ENCODE results near the gene KLF5.

KLF5 gene

DNA sequence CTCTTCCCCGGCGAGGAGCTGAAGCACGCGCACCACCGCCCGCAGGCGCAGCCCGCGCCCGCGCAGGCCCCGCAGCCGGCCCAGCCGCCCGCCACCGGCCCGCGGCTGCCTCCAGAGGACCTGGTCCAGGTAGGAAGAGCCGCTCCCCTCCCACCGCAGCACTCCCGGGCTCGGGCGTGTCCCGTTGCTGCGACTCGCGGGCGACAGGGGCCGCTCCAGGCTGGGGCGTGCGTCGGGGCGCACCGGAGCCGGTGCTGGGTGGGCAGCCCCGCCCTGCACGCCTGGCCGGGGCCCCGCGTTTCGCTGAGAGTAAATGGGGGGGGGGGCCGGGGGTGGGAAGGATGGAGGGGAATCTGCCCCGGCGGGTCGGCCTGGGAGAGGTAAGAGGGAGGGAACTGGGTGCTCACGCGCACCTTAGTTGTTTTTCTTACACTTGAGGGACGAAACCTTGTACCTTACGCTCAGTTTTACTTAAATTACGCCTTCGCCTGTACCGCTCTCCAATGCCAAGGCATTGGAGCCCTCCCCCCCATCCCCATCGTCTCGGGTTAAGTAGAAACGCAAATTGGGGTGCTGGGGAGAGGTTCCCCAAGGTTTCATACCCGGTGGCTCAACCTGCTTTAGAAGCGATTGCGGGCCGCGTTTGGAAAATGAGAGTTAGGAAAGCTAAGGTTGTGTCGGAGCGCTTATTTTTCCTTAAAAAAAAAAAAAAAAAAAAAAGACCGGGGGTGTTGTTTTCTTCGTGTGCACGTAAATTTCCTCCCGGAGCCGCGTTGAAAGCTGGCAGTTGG is 850 bp downstream of the KLF5 start:
- DNase-seq (ENCODE audit: low read depth), result no peak

DNA sequence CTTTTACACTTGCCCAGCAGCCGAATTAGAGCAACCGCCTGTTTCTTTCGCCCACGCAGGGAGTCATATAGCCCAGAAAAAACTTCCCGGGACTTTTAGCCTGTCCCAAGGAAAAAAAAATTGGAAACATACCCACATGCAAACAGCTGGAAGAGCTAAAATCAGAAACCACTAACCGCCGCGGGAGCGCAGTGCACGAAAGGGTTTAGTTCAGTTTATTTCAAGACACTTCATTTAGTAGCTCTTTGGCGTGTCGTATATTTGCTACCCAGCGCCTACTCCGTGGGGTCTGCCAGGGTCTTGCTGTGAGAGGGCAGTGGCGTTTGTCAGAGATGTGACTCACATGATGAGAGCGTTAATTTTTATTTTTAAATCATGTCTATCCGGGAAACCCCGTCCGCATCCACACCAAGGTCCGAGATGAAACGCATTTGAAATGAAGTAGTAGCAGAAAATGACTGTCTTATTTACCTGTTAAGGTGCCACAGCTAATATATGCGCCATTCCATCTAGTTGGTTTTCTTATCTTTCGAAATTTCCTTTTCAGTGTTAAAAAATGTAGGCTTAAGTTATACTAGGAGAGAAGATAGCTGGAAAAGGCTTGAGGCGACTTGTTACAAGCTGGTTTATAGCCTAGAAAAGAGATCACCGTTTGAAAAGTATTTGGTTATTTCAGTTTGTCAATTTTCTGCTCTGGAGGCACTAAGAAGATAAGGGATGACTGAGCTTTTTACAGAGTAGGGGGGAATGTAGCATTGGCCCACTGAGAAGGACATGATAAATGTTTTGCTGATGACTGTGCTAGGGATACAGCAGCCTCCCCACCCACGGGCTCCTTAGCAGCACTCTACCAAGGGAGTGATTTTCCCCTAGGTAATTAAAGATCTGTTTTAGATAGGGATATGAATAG is 1.7 kb downstream of the KLF5 start:
- DNase-seq (ENCODE audit: low read depth), result no peak

DNA sequence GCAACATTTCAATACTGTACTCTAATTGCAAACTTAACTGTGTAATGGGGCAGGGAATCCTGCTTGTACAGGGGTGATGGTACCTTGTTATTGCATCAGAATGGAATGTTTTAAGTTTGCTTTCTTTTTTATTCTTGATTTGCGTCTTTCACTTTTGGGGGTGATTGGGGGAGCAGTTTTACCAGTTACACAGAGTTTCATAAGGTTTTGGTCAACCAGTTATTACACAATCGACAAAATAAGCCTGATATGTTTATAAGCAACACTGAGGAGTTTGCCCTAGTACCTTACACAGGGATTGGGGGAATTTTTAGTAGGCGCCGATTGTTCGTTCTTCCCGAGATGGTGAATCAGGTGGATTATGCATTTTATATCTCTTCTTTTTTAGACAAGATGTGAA is 2.7 kb downstream of the KLF5 start:
- DNase-seq (ENCODE audit: low read depth), result no peak

DNA sequence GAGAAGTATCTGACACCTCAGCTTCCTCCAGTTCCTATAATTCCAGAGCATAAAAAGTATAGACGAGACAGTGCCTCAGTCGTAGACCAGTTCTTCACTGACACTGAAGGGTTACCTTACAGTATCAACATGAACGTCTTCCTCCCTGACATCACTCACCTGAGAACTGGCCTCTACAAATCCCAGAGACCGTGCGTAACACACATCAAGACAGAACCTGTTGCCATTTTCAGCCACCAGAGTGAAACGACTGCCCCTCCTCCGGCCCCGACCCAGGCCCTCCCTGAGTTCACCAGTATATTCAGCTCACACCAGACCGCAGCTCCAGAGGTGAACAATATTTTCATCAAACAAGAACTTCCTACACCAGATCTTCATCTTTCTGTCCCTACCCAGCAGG is 3.1 kb downstream of the KLF5 start:
- DNase-seq (ENCODE audit: low read depth), result no peak

DNA sequence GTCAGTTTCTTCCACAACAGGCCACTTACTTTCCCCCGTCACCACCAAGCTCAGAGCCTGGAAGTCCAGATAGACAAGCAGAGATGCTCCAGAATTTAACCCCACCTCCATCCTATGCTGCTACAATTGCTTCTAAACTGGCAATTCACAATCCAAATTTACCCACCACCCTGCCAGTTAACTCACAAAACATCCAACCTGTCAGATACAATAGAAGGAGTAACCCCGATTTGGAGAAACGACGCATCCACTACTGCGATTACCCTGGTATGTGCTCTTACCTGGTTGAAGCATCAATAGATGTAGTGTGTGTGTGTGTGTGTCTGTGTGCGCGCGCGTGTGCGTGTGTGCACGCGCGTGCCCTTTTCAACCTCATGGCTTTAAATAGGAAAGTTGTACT is 3.7 kb downstream of the KLF5 start:
- DNase-seq (ENCODE audit: low read depth), result no peak

DNA sequence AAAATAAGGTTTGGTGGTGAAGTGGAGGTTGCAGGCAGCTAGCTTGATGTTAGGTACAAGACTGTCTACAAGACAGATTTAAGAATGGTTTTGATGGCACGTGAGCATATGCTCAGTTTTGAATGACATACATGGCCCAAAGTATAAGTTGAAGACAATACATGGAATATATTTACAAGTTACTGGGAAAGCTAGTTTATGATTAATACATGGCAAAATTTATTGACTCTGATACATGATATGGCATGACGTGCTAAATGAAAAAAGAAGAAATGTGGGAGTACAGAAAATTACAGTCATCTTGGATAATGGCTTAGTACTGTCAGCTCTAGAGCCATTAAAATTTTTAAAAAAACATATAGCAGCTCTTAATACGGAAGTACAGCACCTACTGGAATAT is 4.4 kb downstream of the KLF5 start:
- no peak for DNase-seq (ENCODE audit: low read depth)

DNA sequence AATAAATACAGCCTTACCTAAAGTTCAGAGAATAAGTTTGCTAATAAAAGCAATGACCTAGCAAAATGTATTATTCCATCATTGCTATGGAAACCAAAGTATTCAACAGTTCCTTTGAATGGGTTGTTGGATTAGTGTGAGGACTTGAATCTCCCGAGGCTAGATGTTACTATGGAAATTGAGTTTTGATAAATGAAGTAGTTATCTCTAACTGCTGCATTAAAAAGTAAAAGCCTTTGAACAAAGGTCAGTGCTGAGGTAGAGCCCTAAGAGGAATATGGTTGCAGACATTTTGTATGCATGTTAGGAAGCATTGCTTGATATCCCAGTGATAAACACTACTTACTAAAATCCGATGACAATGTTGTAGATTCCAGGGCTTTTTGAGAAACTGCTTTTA is 6.2 kb downstream of the KLF5 start:
- DNase-seq (ENCODE audit: low read depth), result no peak

DNA sequence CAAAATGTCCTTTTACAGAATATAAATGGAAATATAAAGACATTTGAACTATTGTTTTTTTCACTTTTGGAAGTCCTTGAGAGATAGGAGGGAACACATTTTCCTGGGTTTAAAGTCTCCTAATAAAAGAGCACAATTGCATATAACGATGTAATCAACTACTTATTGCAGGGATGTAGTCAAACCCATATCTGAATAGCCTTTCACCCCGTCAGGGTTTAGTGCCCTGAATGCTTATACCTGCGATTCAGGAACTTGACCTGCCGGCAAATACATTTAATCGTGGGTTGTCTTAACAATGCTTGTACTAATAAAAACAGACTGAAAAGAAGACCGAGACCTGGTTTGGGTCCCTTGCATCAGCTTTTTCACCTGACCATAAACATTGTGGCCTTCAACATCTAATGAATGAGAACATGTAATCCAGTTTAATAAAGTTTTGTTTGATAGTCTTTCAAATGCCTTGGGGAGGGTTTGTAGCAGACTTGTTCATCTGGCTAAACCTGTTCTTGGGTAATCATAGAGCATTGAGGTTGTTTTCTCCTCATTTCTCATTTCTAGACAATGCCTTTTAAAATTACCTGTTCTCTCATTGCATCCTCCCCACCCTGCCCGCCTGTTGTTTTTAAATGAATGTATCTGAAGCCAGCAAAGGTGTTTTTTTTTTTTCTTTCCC is 7.0 kb downstream of the KLF5 start:
- DNase-seq (ENCODE audit: low read depth), result no peak

DNA sequence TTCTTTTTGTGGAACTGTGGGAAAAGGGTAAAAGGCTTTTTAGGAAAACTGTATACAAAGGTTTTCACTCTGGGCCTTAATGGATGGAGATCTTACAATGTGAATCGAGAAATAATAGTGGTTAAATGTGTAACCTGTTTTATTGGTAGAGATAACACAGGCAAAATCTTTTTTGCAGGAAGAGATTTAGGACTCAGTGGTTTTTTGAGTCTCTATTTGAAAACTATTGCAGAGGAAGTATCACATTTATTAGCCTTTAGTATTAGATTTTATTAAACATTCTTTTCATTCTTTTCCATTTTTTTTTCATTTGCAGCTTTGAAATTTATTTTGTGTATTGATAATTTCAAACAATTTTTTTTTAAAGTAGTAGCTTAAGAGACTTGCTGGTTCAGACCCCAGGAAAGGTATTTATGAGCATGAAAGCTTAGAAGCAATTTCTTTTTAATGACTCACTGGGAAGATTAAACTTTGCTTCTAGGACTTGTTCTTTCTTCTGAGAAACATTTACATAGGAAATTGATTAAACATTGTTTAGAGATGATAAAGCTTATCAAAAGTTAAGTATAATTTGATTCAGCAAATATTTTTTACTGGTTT is 10.5 kb downstream of the KLF5 start:
- no peak for DNase-seq (ENCODE audit: low read depth)

DNA sequence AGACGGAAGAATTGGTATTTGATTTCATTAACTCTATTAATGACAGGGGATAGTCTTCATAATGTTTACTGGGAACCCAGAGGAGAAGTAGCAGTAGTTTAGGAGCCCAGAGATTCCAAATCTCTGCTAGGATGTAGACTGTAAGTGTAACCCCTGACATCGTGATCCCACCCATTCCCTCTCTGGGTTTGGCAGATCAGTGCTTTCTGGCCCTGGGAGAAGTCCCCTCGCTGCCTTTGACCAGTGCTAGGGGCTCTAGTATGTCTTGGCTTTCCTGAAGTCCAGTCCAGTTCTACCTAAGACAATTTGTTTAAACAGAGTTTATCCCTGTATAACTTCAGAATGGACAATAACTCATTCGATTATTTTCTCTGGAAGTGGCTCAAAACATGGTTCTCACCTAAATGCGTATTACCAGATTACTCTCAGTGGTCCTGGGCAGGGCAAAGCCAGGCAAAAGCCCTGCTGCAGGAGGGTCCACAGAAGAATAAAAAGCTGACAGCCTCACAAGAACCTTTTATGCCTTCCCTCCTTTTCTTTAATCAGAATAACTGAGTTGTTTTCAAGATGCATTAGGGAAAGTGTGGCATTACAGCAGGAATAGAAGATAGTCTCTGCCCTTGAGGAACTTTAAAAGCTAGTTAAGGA is 11.8 kb downstream of the KLF5 start:
- no peak for DNase-seq (ENCODE audit: low read depth)

DNA sequence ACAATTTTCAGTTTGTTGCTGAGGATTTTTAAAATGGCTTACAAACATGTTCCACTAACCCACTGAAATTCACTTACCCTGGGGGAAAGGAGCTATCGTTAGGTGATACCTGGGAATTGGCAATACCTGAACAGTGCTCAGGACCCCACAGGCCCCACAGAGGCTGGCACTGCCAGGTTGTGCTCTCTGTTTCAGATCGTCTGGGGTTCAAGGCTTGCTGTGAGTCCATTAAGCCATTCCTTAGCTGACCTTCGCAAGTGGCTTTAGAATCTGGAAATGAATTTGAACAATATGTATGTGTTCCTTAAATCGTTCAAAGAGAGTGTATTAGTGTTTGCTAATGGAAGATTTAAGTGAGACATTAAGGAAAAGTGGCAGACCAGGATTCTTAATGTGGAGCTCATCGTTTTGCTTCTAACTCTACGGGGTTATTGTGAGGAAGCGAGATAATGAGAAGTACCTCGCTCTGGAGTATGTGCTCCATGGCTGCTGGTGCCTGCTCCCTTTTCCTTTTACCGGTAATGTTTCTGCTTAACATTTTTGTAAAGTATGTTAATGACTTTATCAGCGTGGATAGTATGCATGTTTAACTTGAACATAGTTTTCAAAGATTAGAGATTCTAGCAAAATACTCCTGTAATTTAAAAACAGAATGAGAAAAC is 13.6 kb downstream of the KLF5 start:
- no peak for DNase-seq (ENCODE audit: low read depth)

DNA sequence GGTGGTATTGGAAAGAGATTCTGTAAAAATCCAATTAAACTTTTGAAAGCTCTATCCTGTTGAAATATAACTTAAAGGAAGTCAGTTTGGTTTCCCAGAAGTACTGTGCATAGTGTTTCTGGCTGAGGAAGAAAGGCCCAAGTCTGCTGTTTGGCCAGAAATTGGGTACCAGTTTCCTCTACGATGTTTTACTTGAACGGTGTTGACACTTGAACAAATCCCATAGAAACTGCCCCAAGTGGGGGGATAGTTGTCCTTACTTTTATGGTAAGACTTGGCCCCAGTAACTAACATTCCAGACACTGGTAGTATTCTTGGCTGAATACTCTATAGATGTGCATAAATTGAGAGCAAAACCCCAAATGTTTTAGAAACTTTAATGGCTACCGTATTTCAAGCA is 14.2 kb downstream of the KLF5 start:
- no peak for DNase-seq (ENCODE audit: low read depth)

DNA sequence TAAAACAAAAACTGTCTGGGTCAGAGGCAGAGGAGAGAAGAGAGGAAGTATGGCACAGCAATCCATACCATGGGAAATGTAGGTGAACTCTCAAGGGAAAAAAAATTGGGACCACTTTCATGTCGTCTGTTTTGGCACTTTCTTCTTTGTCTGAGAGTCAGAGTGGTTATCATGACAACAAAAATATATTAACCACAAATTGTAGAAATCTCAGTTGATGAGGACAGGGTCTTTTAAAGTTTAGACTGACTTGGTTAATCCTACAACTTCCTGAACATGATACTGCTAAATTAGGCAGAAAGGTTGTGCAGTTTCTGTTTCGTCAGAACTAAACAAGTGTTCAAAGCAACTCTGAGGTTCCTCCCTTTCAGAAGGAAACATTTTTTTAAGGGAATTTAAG is 15.2 kb downstream of the KLF5 start:
- DNase-seq (ENCODE audit: low read depth), result no peak

DNA sequence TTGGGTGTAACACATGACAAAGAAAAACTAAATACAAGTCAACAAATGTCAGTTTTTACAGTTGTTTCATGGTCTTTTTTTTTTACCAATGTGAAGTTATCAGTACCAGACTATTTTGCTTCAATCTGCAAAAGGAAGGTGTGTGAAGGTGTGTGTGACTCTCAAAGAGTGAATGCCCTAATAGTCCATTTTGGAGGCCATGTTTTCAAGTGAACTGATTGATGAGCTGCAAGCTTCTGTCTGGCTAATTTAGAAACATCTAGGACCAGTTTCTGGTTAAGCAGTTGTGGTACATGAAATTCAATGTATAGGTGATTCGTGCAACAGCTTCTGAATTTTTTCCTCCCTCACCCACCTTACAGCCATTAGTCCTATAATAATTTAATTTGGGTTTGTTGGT is 16.1 kb downstream of the KLF5 start:
- DNase-seq (ENCODE audit: low read depth), result no peak

DNA sequence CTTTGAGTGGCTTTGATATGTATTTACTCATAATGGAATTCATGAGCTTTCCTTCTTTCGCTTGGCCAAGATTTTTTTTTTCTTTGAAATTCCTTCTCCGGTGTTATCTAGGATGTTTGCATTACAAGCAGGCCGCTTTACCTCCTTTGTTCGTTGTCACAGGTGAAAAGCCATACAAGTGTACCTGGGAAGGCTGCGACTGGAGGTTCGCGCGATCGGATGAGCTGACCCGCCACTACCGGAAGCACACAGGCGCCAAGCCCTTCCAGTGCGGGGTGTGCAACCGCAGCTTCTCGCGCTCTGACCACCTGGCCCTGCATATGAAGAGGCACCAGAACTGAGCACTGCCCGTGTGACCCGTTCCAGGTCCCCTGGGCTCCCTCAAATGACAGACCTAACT is 16.7 kb downstream of the KLF5 start:
- no peak for DNase-seq (ENCODE audit: low read depth)

DNA sequence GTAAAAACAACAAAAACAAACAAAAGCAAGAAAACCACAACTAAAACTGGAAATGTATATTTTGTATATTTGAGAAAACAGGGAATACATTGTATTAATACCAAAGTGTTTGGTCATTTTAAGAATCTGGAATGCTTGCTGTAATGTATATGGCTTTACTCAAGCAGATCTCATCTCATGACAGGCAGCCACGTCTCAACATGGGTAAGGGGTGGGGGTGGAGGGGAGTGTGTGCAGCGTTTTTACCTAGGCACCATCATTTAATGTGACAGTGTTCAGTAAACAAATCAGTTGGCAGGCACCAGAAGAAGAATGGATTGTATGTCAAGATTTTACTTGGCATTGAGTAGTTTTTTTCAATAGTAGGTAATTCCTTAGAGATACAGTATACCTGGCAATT is 17.1 kb downstream of the KLF5 start:
- no peak for DNase-seq (ENCODE audit: low read depth)

DNA sequence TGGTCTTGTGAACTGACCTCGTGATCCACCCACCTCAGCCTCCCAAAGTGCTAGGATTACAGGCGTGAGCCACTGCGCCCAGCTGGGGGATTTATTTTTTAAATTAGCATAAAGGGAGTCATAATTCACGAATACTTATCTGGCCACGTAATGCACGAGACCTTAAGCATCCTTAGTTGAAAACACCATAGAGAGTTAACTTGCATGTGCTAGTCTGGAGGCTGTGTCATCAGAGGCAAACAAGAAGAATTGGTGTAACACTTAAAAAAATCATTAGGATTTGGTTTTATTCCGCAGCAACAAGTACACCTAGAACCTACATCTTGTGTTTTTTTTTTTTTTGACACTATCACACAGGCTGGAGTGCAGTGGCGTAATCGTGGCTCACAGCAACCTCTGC is 19.1 kb downstream of the KLF5 start:
- no peak for DNase-seq (ENCODE audit: low read depth)

DNA sequence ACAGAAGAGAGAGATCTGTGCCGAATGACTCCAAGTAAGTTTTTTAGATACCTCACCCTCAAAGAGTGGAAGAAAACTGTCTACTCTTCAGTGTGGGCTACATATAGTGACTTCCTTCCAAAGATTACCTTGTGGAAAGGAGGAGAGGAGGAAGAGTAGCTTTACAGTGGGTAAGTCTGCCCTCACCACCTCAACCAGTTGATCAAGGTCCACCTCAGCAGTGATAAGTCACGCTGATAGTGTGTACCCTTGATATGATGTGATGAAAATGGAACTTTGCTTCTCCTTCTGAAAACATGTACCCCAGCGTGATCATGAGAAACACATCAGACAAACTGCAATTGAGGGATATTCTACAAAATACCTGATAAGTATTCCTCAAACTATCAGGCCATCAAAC is 20.6 kb downstream of the KLF5 start:
- DNase-seq (ENCODE audit: low read depth), result no peak

DNA sequence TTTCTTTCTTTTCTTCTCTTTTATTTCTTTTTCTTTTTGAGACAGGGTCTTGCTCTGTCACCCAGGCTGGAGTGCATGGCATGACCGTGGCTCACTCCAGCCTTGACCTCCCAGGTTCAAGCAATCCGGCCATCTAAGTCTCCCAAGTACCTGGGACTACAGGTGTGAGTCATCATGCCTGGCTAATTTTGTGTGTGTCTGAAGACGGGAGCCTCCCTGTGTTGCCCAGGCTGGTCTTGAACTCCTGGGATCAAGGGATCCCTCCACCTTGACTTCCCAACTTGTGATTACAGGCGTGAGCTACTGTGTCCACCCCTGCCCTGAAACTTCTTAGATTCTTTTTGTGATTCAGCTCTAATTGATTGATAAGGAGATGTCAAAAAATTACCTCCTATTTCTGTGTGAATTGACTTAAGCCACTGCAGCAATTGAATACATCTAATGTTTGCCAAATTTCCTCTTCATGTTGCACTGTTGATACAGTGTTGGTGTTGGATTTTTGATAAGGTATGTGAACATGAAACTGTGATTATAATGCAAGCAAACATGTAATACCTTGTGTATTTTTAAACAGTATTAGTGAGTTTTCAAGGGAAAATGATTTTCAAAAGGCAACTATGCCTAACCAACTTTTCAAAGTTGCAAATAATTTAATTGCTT is 22.6 kb downstream of the KLF5 start:
- no peak for DNase-seq (ENCODE audit: low read depth)

DNA sequence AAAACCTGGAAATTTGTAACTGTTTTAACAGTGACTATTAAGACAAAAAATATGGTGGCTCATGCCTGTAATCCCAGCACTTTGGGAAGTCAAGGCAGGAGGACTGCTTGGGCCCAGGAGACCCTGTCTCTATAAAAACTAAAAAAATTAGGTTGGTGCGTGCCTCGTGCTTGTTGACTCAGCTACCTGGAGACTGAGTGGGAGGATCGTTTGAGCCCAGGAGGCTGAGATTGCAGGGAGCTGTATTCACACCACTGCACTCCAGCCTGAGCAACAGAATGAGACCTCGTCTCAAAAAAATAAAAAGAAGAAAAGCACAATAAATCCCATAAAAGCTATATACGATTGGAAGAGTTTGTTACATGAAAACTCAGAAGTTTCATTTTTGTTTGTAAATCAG is 23.7 kb downstream of the KLF5 start:
- no peak for DNase-seq (ENCODE audit: low read depth)

DNA sequence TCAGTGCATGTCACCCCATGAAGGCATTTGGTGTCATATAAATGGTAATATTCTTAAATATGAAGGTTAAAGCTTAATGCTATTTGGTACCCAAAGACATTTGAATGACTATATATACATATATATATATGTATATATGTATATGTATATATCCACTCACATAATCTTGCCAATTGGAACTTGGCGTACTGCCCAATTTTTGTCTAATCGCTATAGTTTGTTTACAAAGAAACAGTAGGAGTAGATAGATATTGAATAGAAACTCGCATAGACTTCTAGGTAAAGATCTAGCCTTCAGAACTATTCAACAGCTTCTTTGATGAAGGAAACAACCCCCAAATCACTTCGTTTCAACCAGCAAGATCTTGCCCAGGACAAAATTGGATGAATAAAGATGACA is 24.1 kb downstream of the KLF5 start:
- no peak for DNase-seq (ENCODE audit: low read depth)

Data from stimulated activated CD8-positive, alpha-beta memory T cell treated with anti-CD3 and anti-CD28 coated beads, Interleukin-7, amount 100 ng/mL, for 24 hours (primary cell).